H1 (cell line): Measurements from ENCODE around the gene METTL18. TPM values are rescaled to one million over a fixed set of nuclear protein-coding genes. Genes with fewer than 3 reads are reported as not detected.

Experiments
- CTCF ChIA-PET: fragments of 300-600 bp; sonication (Branson Sonifier 250); formaldehyde crosslinking; loops from one replicate; lab custom pipeline; 2021; ENCODE audit not compliant: partially characterized antibody; lab: Charles Lee
- POLR2A ChIA-PET: fragments of 300-600 bp; sonication (Branson Sonifier 250); formaldehyde crosslinking; loops from one replicate; lab custom pipeline; 2021; ENCODE audit warnings: inconsistent platforms; ENCODE audit not compliant: partially characterized antibody; lab: Charles Lee
- DNase-seq, 2 experiments: peaks; one replicate each; pipeline versions ENCODE4 v3.0.0 to v3.0.0-alpha.2; 2010 to 2022; ENCODE audit warnings: low spot score in 2 of 2, low read depth in 1 of 2, mixed read lengths in 1 of 2
- FAIRE-seq: peaks from 2 replicates; lab custom pipeline; 2011; peaks lifted over from hg19 to GRCh38; lab: Jason Lieb, UNC
- H2AFZ ChIP-seq: 2 replicates; pipeline ENCODE4 v1.8.1; 2012; ENCODE audit warnings: low read length, inconsistent platforms
- H2AK5ac ChIP-seq: 2 replicates; pipeline ENCODE4 v1.6.1; 2013; ENCODE audit warnings: low read depth, low read length
- H2BK120ac ChIP-seq: replicated peaks from 2 replicates; pipeline ENCODE3; 2013; ENCODE audit warnings: low read depth, low read length, inconsistent platforms
- H2BK12ac ChIP-seq: 2 replicates; pipeline ENCODE4 v1.6.1; 2013; ENCODE audit warnings: low read depth, low read length
- H2BK15ac ChIP-seq: 2 replicates; pipeline ENCODE4 v1.6.1; 2013; ENCODE audit warnings: low read length
- H2BK20ac ChIP-seq: 2 replicates; pipeline ENCODE4 v1.6.1; 2013; ENCODE audit warnings: low read length
- H2BK5ac ChIP-seq: 2 replicates; pipeline ENCODE4 v1.6.1; 2013; ENCODE audit warnings: low read depth, low read length
- H3K14ac ChIP-seq: 2 replicates; pipeline ENCODE4 v1.6.1; 2013; ENCODE audit warnings: inconsistent platforms; ENCODE audit not compliant: insufficient read length
- H3K18ac ChIP-seq: 2 replicates; pipeline ENCODE4 v1.6.1; 2013; ENCODE audit warnings: low read length; ENCODE audit errors: extremely low read depth
- H3K23ac ChIP-seq: 2 replicates; pipeline ENCODE4 v1.6.1; 2013; ENCODE audit warnings: inconsistent platforms; ENCODE audit not compliant: insufficient read length
- H3K23me2 ChIP-seq: 2 replicates; pipeline ENCODE4 v1.6.1; 2013; ENCODE audit warnings: low read depth, low read length
- H3K27ac ChIP-seq: 2 replicates; pipeline ENCODE4 v1.6.1; 2011; ENCODE audit warnings: low read depth, low read length, inconsistent platforms
- H3K27me3 ChIP-seq, 4 experiments: replicated peaks in 1 of 4; 1 replicate in 1 of 4; 2 replicates in 3 of 4; pipeline versions ENCODE4 v1.6.1 to v1.8.1; 2011 to 2013; ENCODE audit warnings: low read length in 3 of 4, mild to moderate bottlenecking in 3 of 4, inconsistent platforms in 2 of 4, mixed read lengths in 2 of 4, moderate library complexity in 1 of 4; ENCODE audit not compliant: control insufficient read depth in 3 of 4, insufficient read depth in 3 of 4; ENCODE audit errors: extremely low read depth in 1 of 4
- H3K36me3 ChIP-seq, 4 experiments: 2 replicates each; pipeline versions ENCODE4 v1.6.1 to v1.8.1; 2011 to 2013; ENCODE audit warnings: mild to moderate bottlenecking in 4 of 4, low read length in 3 of 4, moderate library complexity in 2 of 4, control low read depth in 1 of 4, inconsistent platforms in 1 of 4; ENCODE audit not compliant: insufficient read depth in 4 of 4, control insufficient read depth in 2 of 4
- H3K4ac ChIP-seq: replicated peaks from 2 replicates; pipeline ENCODE3; 2013; ENCODE audit warnings: low read length, low read depth, mixed read lengths, inconsistent platforms; ENCODE audit not compliant: insufficient read length
- H3K4me1 ChIP-seq, 4 experiments: replicated peaks in 1 of 4; 1 replicate in 1 of 4; 2 replicates in 3 of 4; pipeline versions ENCODE4 v1.6.1 to v1.8.1; 2011 to 2013; ENCODE audit warnings: low read length in 3 of 4, inconsistent platforms in 2 of 4, mixed read lengths in 1 of 4; ENCODE audit not compliant: insufficient read depth in 4 of 4, control insufficient read depth in 3 of 4
- H3K4me2 ChIP-seq, 2 experiments: 2 replicates each; pipeline versions ENCODE4 v1.6.1 to v1.8.1; 2011 to 2013; ENCODE audit warnings: low read depth in 2 of 2, low read length in 2 of 2, control low read depth in 1 of 2, inconsistent platforms in 1 of 2, mild to moderate bottlenecking in 1 of 2; ENCODE audit not compliant: insufficient read depth in 1 of 2
- H3K4me3 ChIP-seq, 4 experiments: fragments of 200-600, 300-600 bp in 1 of 4; sonication (generic), shearing (Covaris generic), sonication (Bioruptor Twin) in 1 of 4; 2 replicates each; pipeline versions ENCODE4 v1.5.1 to v1.8.1; 2011 to 2016; ENCODE audit warnings: low read length in 4 of 4, low read depth in 3 of 4, control low read depth in 2 of 4, inconsistent platforms in 2 of 4, mild to moderate bottlenecking in 2 of 4, mixed read lengths in 1 of 4, moderate library complexity in 1 of 4; ENCODE audit not compliant: insufficient read depth in 2 of 4; ENCODE audit errors: extremely low read depth in 1 of 4
- H3K56ac ChIP-seq: replicated peaks from 2 replicates; pipeline ENCODE3; 2013; ENCODE audit warnings: low read depth, mild to moderate bottlenecking, mixed read lengths, low read length, inconsistent platforms; ENCODE audit not compliant: insufficient read length
- H3K79me1 ChIP-seq: 2 replicates; pipeline ENCODE4 v1.6.1; 2013; ENCODE audit warnings: low read depth, low read length, control low read depth
- H3K79me2 ChIP-seq, 2 experiments: 2 replicates each; pipeline versions ENCODE4 v1.6.1 to v1.8.1; 2012 to 2013; ENCODE audit warnings: low read length in 2 of 2, mild to moderate bottlenecking in 2 of 2, inconsistent platforms in 1 of 2; ENCODE audit not compliant: insufficient read depth in 2 of 2, control insufficient read depth in 1 of 2
- H3K9ac ChIP-seq, 4 experiments: replicated peaks in 1 of 4; 1 replicate in 1 of 4; 2 replicates in 3 of 4; pipeline versions ENCODE4 v1.6.1 to v1.8.1; 2011 to 2013; ENCODE audit warnings: low read depth in 3 of 4, low read length in 3 of 4, control low read depth in 2 of 4, mild to moderate bottlenecking in 2 of 4, moderate library complexity in 2 of 4, inconsistent platforms in 1 of 4; ENCODE audit errors: extremely low read depth in 1 of 4
- H3K9me3 ChIP-seq, 2 experiments: 2 replicates each; pipeline versions ENCODE4 v1.6.1 to v1.8.1; 2012 to 2013; ENCODE audit warnings: mild to moderate bottlenecking in 2 of 2, moderate library complexity in 2 of 2, control low read depth in 1 of 2, inconsistent platforms in 1 of 2, low read depth in 1 of 2, low read length in 1 of 2, mixed read lengths in 1 of 2; ENCODE audit not compliant: insufficient read depth in 2 of 2
- H4K20me1 ChIP-seq, 2 experiments: replicated peaks in 1 of 2; 2 replicates each; pipeline versions ENCODE3 to v1.8.1; 2011 to 2013; ENCODE audit warnings: inconsistent platforms in 2 of 2, low read length in 2 of 2, mild to moderate bottlenecking in 1 of 2; ENCODE audit not compliant: insufficient read depth in 2 of 2, control insufficient read depth in 1 of 2
- H4K5ac ChIP-seq: 2 replicates; pipeline ENCODE4 v1.6.1; 2013; ENCODE audit warnings: low read length, low read depth, mixed read lengths, inconsistent platforms; ENCODE audit not compliant: insufficient read length
- H4K8ac ChIP-seq: 2 replicates; pipeline ENCODE4 v1.8.0; 2013; ENCODE audit warnings: mild to moderate bottlenecking, moderate library complexity, low read length, inconsistent platforms; ENCODE audit not compliant: insufficient read depth; ENCODE audit errors: extremely low read depth
- H4K91ac ChIP-seq: replicated peaks from 2 replicates; pipeline ENCODE3; 2013; ENCODE audit warnings: low read length, mixed read lengths, inconsistent platforms; ENCODE audit not compliant: insufficient read length
- ASH2L ChIP-seq: fragments of 200-600, 300-600 bp; sonication (generic); IDR thresholded peaks from one replicate; pipeline ENCODE4 v1.7.1; 2017; ENCODE audit warnings: low read length
- BRCA1 ChIP-seq: IDR thresholded peaks from 2 replicates; pipeline ENCODE4 v1.6.1; 2012; ENCODE audit warnings: low read depth, low read length, improper control_type of control experiment
- CBX5 ChIP-seq: fragments of 300-800, 300-1000 bp; sonication (generic); IDR thresholded peaks from 2 replicates; pipeline ENCODE4 v1.7.1; 2016; ENCODE audit warnings: antibody characterized with exemption, low read length, low read depth
- CEBPB ChIP-seq: IDR thresholded peaks from 2 replicates; pipeline ENCODE4 v1.6.1; 2012; ENCODE audit warnings: low read depth, low read length
- EP300 ChIP-seq, 2 experiments: IDR thresholded peaks; 1 replicate in 1 of 2; 2 replicates in 1 of 2; pipeline ENCODE4 v1.6.1; 2011 to 2012; ENCODE audit warnings: low read depth in 2 of 2, low read length in 2 of 2, mild to moderate bottlenecking in 2 of 2, borderline replicate concordance in 1 of 2, inconsistent platforms in 1 of 2, moderate library complexity in 1 of 2
- HDAC6 ChIP-seq: IDR thresholded peaks from one replicate; pipeline ENCODE4 v1.7.1; 2012; ENCODE audit warnings: low read depth, mild to moderate bottlenecking, inconsistent platforms, low read length, moderate library complexity
- KDM5A ChIP-seq: fragments of 200-600 bp; IDR thresholded peaks from 2 replicates; pipeline ENCODE4 v1.7.1; 2012; ENCODE audit warnings: mild to moderate bottlenecking, low read length, inconsistent platforms, mixed read lengths
- MAFK ChIP-seq: IDR thresholded peaks from 2 replicates; pipeline ENCODE4 v1.6.1; 2012; ENCODE audit warnings: low read depth, mild to moderate bottlenecking, improper control_type of control experiment, low read length
- NANOG ChIP-seq: IDR thresholded peaks from 2 replicates; pipeline ENCODE4 v1.6.1; 2011; ENCODE audit warnings: low read length, low read depth, mild to moderate bottlenecking, inconsistent platforms; ENCODE audit not compliant: insufficient read depth, poor library complexity, severe bottlenecking
- NRF1 ChIP-seq: IDR thresholded peaks from 2 replicates; pipeline ENCODE4 v1.6.1; 2011; ENCODE audit warnings: mild to moderate bottlenecking, low read depth, low read length, improper control_type of control experiment
- POLR2AphosphoS5 ChIP-seq: IDR thresholded peaks from 2 replicates; pipeline ENCODE4 v1.6.1; 2011; ENCODE audit warnings: low read depth, low read length
- SUZ12 ChIP-seq: fragments of 200-600 bp; sonication (generic); IDR thresholded peaks from 2 replicates; pipeline ENCODE4 v1.6.1; 2012; ENCODE audit warnings: mild to moderate bottlenecking, inconsistent platforms, low read length, moderate library complexity, mixed read lengths
- TBP ChIP-seq: IDR thresholded peaks from 2 replicates; pipeline ENCODE4 v1.6.1; 2011; ENCODE audit warnings: low read depth, low read length, improper control_type of control experiment
- TCF12 ChIP-seq: IDR thresholded peaks from 2 replicates; pipeline ENCODE4 v1.6.1; 2011; ENCODE audit warnings: low read depth, mild to moderate bottlenecking, low read length
- TEAD4 ChIP-seq: IDR thresholded peaks from 2 replicates; pipeline ENCODE4 v1.6.1; 2012; ENCODE audit warnings: low read depth, low read length, inconsistent platforms, mixed read lengths
- WGBS, 2 experiments: shearing (Covaris generic) in 1 of 2; methylation state at CpG; one replicate each; pipeline versions ENCODE4 v1.1.6 to v1.1.7; 2013 to 2015; ENCODE audit warnings: low lambda C conversion rate in 2 of 2, mixed read lengths in 2 of 2, inconsistent platforms in 1 of 2, low coverage in 1 of 2, missing lambda C conversion rate in 1 of 2; ENCODE audit not compliant: insufficient replicate concordance in 2 of 2, insufficient coverage in 1 of 2, insufficient read length in 1 of 2; ENCODE audit errors: extremely low coverage in 1 of 2, missing lambda C conversion rate in 1 of 2; 5-methylcytosine and 5-hydroxymethylcytosine counted together
- polyA plus RNA-seq, 7 experiments: library from polyadenylated mRNA; depleted of rRNA in 3 of 7; stranded (reverse) in 5 of 7; unstranded in 2 of 7; fragments of >200 nt in 5 of 7; fragments of 200-250 nt in 2 of 7; gene quantifications; 1 replicate in 5 of 7; 2 replicates in 1 of 7; 4 replicates in 1 of 7; pipeline versions ENCODE4 v1.2.1 to v1.2.3, GENCODE V29; 2011 to 2013; ENCODE audit warnings: missing spikeins in 2 of 7, mixed read lengths in 2 of 7
- total RNA-seq: library from RNA; stranded (reverse); fragmentation: NEBNext Ultra II Directional; extraction: Animal tissue kit (Norgen Biotek cat#: 25700); gene quantifications from 2 replicates; pipeline ENCODE4 v1.2.1, GENCODE V29; 2021

The METTL18 gene
- total and polyA plus RNA-seq, 2 of the 8 experiments (the other 6 are each of a cell fraction or from before 2014, with no cell fraction given): 1.4 to 7.6 TPM

GRCh38 chr1:169776440-169776839, 18.3 kb downstream of the METTL18 start:
- no peak overlapping the region for H3K4ac ChIP-seq
- no peak overlapping the region for H3K27ac ChIP-seq
- no peak overlapping the region for H4K91ac ChIP-seq
- H3K27me3 ChIP-seq: no peaks in the 10 kb centered on the region
- no peaks in the 10 kb centered on the region for H3K36me3 ChIP-seq
- H2BK120ac ChIP-seq: no peak overlapping the region
- no peak for FAIRE-seq
- no peak overlapping the region for H2AFZ ChIP-seq
- no peaks in the 10 kb centered on the region for H3K79me1 ChIP-seq
- H3K56ac ChIP-seq: no peak overlapping the region
- no peak for DNase-seq
- no peak overlapping the region for H3K4me3 ChIP-seq
- H3K9ac ChIP-seq: no peak overlapping the region
- no peaks in the 10 kb centered on the region for H3K9me3 ChIP-seq
- H2AK5ac ChIP-seq: no peak overlapping the region
- H2BK20ac ChIP-seq: no peak overlapping the region
- no peak overlapping the region for H3K4me2 ChIP-seq
- no peak overlapping the region for H3K23ac ChIP-seq
- 96% methylated on average over 3 of the region's 3 CpGs; no CpG with 5 or more reads in 1 of the 2 experiments for WGBS, 2 experiments
- H3K79me2 ChIP-seq: no peaks in the 10 kb centered on the region
- no peaks in the 10 kb centered on the region for H4K20me1 ChIP-seq
- no peak overlapping the region for H2BK12ac ChIP-seq
- peaks cover 0 to 16% (median 8%) of the 10 kb centered on the region in 4 experiments; a peak in 5 of 7 replicates for H3K4me1 ChIP-seq
- no peak overlapping the region for H4K8ac ChIP-seq
- POLR2A ChIA-PET: no interaction called here
- no peak overlapping the region for H3K14ac ChIP-seq
- CTCF ChIA-PET: interaction anchor here (0.7 to 1.7 kb wide), 3 partner anchors 10 to 34 kb away, joined by 3 to 10 read pairs (median 3); no protein-coding TSS in a partner anchor
- H3K18ac ChIP-seq: no peak overlapping the region
- no peak overlapping the region for H2BK15ac ChIP-seq
- peaks cover 2% of the 10 kb centered on the region; the same call in 1 of the 2 replicates for H3K23me2 ChIP-seq
- H2BK5ac ChIP-seq: no peak overlapping the region
- no peak overlapping the region for H4K5ac ChIP-seq
- TF ChIP-seq NRF1 (no peak), ASH2L (no peak), CBX5 (no peak), TEAD4 (no peak), KDM5A (no peak), MAFK (no peak), SUZ12 (no peak), TBP (no peak), EP300 (IDR thresholded peaks at IDR 0.05; ENCODE audit: borderline replicate concordance in 1 of 2, low read depth in 2 of 2, low read length in 2 of 2) (no peak), CEBPB (no peak), BRCA1 (no peak), TCF12 (no peak), NANOG (no peak), HDAC6 (no peak), POLR2AphosphoS5 (no peak)
